Measurements from ENCODE around the gene CSNK2A3. TPM values are rescaled to one million over a fixed set of nuclear protein-coding genes. Genes with fewer than 3 reads are reported as not detected.

The CSNK2A3 gene
- total RNA-seq, 1 experiment from 2014 or later, result 1.6 TPM

DNA sequence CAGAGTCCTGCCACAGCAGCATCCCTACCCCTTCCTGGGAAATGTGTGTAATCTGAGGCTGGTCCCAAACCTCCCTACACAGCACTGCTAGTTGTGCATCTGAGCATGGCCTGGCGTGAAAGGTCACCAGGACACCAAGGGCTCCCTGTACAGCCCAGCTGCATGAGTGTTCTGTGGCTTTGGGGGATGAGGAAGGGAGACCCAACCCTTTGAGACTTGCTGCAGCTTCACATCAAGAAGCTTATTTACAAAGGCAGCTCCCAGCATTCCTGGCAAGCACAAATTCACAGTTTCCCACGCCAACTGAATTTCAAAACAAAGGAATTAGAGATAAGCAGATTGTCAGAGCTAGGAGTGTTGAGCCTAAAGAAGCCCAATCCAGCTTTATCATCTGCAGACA lies 32.2 kb downstream of the CSNK2A3 start:
- no peak for TF ChIP-seq EZH2 (IDR thresholded peaks at IDR 0.05; ENCODE audit: low read depth)
- TF ChIP-seq, protein P1, sequence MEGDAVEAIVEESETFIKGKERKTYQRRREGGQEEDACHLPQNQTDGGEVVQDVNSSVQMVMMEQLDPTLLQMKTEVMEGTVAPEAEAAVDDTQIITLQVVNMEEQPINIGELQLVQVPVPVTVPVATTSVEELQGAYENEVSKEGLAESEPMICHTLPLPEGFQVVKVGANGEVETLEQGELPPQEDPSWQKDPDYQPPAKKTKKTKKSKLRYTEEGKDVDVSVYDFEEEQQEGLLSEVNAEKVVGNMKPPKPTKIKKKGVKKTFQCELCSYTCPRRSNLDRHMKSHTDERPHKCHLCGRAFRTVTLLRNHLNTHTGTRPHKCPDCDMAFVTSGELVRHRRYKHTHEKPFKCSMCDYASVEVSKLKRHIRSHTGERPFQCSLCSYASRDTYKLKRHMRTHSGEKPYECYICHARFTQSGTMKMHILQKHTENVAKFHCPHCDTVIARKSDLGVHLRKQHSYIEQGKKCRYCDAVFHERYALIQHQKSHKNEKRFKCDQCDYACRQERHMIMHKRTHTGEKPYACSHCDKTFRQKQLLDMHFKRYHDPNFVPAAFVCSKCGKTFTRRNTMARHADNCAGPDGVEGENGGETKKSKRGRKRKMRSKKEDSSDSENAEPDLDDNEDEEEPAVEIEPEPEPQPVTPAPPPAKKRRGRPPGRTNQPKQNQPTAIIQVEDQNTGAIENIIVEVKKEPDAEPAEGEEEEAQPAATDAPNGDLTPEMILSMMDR (conservative IDR thresholded peaks at IDR 0.05), result no peak
- CTCF ChIA-PET, result no interaction called here
- Histone ChIP-seq H3K4me3 (no peak overlapping the region), H3K4me2 (no peak overlapping the region), H3K4me1 (replicated peaks; ENCODE audit: insufficient read depth) (no peaks in the 10 kb centered on the region), H3K9me2 (ENCODE audit: insufficient read depth) (no peaks in the 10 kb centered on the region), H3K27ac (no peak overlapping the region), H3F3A (ENCODE audit: insufficient read depth, low read depth) (no peaks in the 10 kb centered on the region), H3K27me3 (ENCODE audit: insufficient read depth, low read depth) (no peaks in the 10 kb centered on the region; the same call in 1 of the 2 replicates), H3K79me2 (ENCODE audit: low read depth) (no peaks in the 10 kb centered on the region), H3K36me3 (ENCODE audit: low read depth) (no peaks in the 10 kb centered on the region), H3K9me3 (ENCODE audit: insufficient read depth, low read depth) (no peaks in the 10 kb centered on the region), H2AFZ (no peak overlapping the region), H4K20me1 (ENCODE audit: insufficient read depth) (no peaks in the 10 kb centered on the region)
- POLR2A ChIA-PET (ENCODE audit: unreplicated experiment), result no interaction called here
- no TSS peak for BruUV-seq (replicated peaks)
- no peak for DNase-seq
- intact Hi-C loops (cut with micrococcal nuclease; ENCODE audit: unreplicated experiment), result no loop called here

GRCh38 chr11:11318961-11319360 lies 34.1 kb downstream of the CSNK2A3 start:
- Histone ChIP-seq H2AFZ (no peak overlapping the region), H3K79me2 (ENCODE audit: low read depth) (no peaks in the 10 kb centered on the region), H3K4me2 (no peak overlapping the region), H3K27me3 (ENCODE audit: insufficient read depth, low read depth) (no peaks in the 10 kb centered on the region; the same call in 1 of the 2 replicates), H3K9me3 (ENCODE audit: insufficient read depth, low read depth) (no peaks in the 10 kb centered on the region), H3K36me3 (ENCODE audit: low read depth) (no peaks in the 10 kb centered on the region), H3K4me3 (no peak overlapping the region), H3K27ac (no peak overlapping the region), H3K4me1 (replicated peaks; ENCODE audit: insufficient read depth) (no peaks in the 10 kb centered on the region), H3F3A (ENCODE audit: insufficient read depth, low read depth) (no peaks in the 10 kb centered on the region), H3K9me2 (ENCODE audit: insufficient read depth) (no peaks in the 10 kb centered on the region), H4K20me1 (ENCODE audit: insufficient read depth) (no peaks in the 10 kb centered on the region)
- no TSS peak for BruUV-seq (replicated peaks)
- ChIA-PET POLR2A (ENCODE audit: unreplicated experiment) (no interaction called here), CTCF (no interaction called here)
- intact Hi-C loops (cut with micrococcal nuclease; ENCODE audit: unreplicated experiment), result no loop called here
- DNase-seq, result no peak
- TF ChIP-seq, protein P1 (conservative IDR thresholded peaks at IDR 0.05), result no peak
- TF ChIP-seq EZH2 (IDR thresholded peaks at IDR 0.05; ENCODE audit: low read depth), result no peak

DNA sequence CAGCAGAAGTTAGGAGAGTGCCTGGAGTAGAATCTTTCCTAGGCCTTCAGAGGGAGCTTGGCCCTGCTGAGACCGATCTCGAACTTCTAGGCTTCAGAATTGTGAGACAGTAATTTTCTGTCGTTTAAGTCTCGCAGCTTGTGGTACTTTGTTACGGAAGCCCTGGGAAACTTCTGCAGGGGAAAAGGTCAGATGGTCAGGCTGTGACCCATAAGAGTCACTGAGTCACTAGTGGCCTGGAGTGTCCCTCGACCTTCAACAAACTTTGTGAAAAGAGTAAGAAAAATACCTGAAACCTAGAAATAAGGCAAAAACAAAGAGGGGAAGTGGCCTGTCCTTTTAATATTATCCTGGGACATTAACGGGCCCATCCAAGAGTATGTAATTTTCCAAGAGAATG lies 34.6 kb downstream of the CSNK2A3 start:
- no peaks in the 10 kb centered on the region for H4K20me1 ChIP-seq (ENCODE audit: insufficient read depth)
- no peak overlapping the region for H3K4me2 ChIP-seq
- H3K27ac ChIP-seq, result no peak overlapping the region
- H3K79me2 ChIP-seq (ENCODE audit: low read depth), result no peaks in the 10 kb centered on the region
- no peaks in the 10 kb centered on the region for H3K9me3 ChIP-seq (ENCODE audit: insufficient read depth, low read depth)
- H3F3A ChIP-seq (ENCODE audit: insufficient read depth, low read depth), result no peaks in the 10 kb centered on the region
- DNase-seq, result no peak
- H3K9me2 ChIP-seq (ENCODE audit: insufficient read depth), result no peaks in the 10 kb centered on the region
- TF ChIP-seq, protein P1 (conservative IDR thresholded peaks at IDR 0.05), result no peak
- TF ChIP-seq EZH2 (IDR thresholded peaks at IDR 0.05; ENCODE audit: low read depth), result no peak
- no TSS peak for BruUV-seq (replicated peaks)
- CTCF ChIA-PET, result no interaction called here
- no peaks in the 10 kb centered on the region; the same call in 1 of the 2 replicates for H3K27me3 ChIP-seq (ENCODE audit: insufficient read depth, low read depth)
- no peak overlapping the region for H3K4me3 ChIP-seq
- intact Hi-C loops (cut with micrococcal nuclease; ENCODE audit: unreplicated experiment), result no loop called here
- no peaks in the 10 kb centered on the region for H3K4me1 ChIP-seq (replicated peaks; ENCODE audit: insufficient read depth)
- no peaks in the 10 kb centered on the region for H3K36me3 ChIP-seq (ENCODE audit: low read depth)
- POLR2A ChIA-PET (ENCODE audit: unreplicated experiment), result no interaction called here
- H2AFZ ChIP-seq, result no peak overlapping the region

All from PC-9 (cell line).